ENCODE data around the gene ARHGEF37.
"Not testable (repeated sequence)": the region's sequence is repeated elsewhere in the genome, so short reads cannot be mapped to it uniquely, and the experiment has no call there.

ARHGEF37 gene

DNA sequence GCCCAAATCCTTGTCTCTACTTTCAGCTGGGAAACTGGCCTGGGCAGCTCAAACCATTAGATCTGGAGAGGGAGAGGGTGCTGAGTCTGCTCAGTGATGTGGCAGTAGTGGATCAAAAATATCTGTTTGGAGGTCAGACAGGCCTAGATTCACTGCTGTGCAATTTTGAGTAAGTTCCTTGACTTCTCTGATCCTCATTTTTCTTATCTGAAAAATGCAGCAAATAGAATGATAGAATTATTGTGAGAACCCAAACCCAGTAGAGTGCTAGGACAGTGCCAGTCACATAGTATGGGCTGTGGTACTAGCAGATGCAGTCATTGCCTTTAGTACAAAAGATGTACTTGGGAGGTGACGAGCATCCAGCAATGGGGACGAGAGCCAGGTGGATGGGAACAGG, 50.2 kb downstream of the ARHGEF37 start:
- DNase-seq, result no peak

DNA sequence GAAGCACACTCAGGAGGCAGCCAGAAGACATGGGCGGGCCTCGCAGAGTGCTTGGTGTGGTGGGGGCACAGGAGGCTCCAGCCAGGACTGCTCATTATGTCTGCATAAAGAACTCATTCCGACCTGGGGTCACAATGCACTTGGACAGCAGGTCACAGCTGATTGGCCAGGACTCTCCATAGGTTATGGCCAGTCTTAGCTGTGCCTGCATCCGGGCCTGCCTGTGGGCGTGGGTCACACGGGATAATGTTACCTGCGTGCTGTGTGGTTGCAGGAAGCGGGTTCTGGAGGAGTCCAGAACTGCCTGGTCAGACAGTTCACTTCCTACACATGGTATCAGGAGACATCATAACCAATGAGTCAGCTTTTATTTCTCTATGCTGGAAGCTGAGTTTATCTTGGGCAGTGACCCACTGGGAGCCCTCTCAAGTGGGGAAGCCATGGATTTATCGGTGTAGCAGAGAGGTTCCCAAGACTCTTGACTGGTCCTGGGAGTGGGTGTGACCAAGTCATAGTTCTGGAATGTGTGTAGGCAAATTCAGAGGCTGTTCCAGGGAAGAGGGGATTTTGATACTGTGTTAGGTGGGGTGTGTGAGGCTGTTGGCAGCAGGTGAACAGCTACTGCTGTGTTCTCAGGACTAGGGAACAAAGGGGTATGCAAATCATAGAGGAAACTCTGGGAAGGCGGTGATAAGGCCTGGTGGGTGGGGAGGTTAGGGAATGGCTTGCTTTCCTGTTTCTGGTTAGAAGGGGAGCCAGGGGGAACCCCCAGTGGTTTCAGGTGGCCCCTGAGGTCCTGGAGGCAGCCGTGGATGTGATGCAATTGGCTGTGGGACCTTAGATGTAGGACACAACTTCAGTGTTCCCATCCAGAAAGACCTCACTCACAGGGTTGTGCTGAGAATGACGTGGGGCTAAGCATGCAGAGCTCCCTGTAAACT, 51.3 kb downstream of the ARHGEF37 start:
- DNase-seq, result no peak

DNA sequence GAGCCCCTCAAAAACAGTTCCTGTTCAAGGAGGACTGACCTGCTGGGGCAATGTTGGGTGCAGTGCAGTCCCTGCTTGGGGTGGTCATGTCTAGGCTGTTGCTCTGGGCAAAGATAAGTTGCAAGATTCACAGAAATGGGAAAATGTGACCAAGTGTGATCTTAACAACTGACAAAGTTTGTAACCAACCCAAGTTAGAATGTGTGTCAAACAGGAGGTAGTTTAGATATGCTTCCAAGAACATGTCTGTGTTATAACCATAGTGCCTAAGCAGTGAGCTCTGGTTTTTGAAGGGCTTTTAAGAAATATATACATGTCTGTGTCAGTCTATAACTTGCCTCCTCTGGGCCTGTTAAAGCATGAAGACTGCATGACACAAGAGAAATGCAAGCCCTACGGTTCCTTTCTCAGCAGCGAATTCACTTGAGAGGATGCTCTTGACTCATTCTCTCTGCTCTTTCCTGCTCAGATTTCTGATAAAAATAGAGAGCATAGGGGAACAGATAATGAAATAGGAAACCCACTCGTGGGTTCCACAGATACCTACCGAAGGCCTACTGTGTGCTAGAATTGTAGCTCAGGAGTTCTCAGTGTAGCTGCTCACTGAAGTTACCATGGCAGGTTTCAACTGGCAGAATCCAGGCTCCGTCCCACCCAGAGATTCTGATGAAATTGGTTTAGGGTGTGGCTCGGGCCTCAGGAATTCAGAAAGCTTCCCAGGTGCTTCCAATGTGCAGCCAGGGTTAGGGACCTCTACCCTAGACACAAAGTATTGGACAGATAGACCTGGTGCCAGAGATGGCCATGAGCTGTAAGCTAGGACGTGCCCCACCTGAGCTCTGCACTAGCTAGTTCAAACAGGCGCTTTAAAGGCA, 52.4 kb downstream of the ARHGEF37 start:
- no peak for DNase-seq

DNA sequence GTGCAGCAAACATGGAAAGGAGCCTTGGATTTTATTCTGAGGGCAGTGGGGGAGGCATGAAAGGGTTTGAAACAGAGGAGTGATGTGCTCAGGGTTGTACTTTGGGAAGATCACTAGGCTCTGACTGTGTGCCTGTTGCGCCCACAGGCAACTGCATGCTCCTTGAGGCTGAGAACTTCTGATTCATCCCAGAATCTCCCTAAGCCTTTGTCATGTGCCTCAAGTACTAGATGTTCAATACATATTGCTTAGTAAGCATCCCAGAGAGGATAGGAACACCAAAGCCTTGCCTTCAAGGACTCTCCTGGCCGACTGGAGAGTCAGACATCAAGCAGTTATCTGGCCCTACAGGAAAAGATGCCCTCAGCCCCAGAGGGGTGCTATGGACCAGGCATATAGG, 54.1 kb downstream of the ARHGEF37 start:
- no peak for DNase-seq

DNA sequence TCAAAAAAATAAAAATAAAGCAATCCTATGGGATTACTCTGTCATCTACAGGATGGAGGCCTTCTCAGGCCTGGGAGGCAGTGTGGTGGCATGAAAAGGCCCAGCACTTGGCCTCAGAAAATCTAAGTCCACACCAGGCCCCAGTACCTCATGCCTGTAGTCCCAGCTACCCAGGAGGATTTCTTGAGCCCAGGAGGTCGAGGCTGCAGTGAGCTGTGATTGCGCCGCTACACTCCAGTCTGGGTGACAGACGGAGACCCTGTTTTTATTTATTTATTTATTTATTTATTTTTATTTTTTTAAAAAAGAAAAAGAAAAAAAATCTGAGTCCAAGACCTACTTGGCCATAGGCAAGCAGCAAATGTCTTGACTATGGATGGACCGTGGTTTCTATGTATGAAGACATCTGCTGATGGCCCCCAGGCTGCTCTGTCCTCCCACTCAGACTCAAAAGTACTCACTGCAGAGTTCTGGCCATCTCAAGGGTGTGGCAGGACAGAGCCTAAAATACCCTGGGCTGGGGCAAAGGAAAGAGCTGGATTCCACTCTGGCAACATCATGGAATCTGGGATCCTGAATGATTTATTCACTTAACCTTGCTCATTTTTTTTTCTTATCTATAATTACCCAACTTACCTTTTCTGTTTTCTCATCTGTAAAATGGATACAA, 55.0 kb downstream of the ARHGEF37 start:
- no peak for DNase-seq

DNA sequence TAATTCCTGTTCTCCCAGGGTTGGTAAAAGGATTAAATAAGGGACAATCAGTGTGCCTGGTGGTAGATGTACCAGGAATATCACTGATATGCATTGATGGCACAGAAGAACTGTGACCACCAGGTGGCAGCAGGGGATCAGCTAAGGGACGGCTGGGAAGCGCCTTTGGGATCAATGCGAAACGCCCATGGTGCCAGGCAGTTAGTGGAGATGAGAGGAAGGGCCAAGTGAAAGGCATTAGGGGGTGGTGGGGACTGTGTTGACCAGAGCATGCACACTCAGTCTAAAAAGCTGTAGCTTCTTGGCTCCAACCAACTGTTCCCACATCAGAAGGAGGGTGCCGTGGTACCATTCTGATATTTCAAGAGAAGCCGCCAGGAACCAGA, 55.6 kb downstream of the ARHGEF37 start:
- DNase-seq, result no peak

DNA sequence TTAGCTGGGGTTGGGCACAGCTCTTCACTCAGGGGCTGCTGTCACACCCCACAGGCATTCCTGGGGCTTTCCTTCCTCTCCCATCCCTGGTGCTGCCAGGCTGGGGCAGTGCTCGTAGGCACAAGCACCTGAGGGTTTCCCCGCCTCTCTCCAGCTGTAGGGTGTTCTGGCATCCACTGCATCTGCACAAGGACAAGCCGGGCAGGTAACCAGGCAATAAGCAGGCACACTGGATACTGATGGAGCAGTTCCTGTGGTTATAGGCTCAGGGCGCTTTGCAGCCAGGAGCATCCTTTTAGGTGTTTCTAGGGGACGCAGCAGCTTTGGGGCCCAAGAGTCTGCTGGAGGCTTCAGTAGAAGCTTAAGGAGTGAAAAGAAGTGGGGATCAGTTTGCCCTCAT, 56.8 kb downstream of the ARHGEF37 start:
- DNase-seq, result no peak

DNA sequence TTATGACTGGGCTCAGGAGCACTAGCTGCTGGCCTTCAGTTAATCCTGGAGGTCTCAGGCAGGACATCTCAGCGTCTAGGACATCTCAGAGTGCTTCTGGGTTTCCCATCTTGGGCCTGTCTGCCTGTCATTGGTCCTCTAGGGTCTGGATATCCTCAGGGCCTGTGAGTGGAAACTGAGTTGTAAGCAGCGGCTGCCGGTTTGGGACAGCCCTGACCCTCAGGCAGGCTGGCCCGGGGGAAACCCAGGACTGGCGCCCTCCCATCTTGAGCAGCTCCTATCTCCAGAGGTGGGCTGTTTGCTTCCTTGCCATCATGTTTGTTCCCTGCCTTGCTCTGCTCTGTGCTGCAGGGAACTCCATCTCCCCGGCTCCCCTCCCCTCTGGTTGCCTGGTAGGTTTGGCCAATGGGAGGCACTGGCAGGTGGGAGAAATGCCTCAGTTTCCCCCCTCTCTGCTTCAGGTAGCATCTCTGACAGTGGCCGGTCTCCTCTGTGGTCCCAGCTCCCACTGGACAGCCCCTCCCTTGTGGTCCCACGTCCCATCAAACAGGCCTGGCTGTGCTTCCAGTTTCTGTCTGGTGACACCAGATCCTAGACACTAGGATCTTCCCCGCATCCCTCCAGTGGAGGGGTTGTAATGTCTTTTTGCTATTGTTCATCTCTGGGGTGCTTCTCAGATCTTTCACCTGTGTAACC, 57.4 kb downstream of the ARHGEF37 start:
- DNase-seq, result no peak

DNA sequence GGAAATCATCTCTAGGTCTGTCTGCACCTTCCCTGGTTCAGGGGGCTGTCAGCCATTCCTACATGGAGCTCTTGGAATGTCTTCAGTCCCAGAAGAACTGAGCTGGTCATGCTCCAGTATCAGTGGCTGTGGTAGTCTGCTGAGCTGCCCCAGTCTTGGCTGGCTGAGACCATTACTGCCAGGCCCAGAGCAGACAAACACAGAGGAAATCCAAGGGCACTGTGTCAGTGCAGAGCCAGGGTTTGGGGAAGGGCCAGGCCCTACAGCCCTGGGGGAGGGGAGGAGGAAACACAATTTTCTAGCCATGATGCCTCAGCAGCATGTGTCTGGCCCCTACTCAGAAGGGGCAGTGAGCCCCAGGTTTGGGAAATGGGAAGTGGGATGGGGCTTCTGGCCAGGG, 58.4 kb downstream of the ARHGEF37 start:
- DNase-seq, result no peak

DNA sequence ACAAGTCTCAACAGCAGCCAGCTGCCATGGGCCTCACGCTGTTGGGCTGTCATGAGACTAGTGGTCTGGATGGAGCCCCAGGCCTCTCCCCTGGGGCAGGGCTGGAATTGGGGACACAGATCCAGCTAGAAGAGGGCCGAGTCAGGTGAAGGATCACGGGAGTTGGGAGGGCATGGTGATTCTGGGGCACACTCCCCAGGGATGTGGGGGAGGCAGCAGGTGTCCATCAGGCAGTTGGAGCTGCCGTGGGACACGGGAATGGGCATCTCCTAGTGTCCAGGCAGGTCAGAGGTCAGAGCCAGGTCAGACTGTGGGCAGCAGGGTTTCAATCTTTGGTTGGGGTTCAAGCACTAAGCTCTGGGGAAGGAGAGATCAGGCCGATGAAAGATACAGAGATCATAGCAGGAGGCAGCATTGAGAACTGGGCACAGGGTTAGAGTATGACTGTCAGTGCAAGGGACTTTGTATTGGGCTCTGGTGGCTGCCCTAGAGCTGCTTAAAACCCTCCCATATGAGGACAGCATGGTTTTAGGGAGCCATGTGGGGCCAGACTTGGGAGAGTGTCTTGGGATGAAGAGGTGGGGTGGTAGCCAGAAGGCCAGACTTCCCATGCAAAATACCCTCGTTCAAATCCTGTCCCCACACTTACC, 59.2 kb downstream of the ARHGEF37 start:
- no peak for DNase-seq

DNA sequence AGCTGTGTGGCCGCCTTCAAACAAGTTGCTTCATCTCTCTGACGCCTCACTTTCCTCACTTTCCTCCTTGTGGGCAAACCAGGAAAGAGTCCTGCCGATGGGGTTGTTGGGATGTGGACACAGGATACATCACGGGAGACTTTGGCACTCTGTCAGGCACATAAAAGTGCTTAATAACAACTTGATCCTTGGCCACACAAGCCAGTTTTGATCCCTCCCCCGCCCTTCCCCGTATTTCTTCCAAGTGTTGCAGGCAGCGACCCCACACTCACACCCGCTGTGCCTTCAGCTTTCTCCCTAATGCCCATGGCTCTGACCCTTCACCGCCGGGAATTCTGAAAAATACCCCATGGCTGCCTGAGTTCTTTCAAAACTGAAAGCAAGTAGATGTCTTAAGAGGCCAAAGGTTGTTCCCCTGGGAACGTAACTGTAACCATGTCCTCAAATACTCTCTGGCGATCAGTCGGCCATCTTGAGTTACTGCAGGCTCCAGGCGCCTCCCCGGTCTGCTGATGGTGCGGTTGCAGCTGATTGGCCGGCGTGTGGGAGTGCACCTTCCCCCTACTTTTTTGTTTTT, 59.8 kb downstream of the ARHGEF37 start:
- no peak for DNase-seq

DNA sequence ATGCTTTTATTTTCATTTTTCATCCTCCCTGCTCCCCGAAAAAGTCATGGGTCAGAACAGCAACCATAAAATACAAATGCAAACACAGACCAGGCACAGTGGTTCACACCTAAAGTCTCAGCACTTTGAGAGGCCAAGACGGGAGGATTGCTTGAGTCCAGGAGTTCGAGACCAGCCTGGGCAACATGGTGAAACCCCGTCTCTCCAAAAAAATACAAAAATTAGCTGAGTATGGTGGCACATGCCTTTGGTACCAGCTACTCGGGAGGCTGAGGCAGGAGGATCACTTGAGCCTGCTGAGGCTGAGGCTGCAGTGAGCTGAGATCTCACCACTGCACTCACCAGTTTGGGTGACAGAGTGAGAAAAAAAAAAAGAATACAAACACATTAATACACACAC, 60.3 kb downstream of the ARHGEF37 start:
- no peak for DNase-seq

DNA sequence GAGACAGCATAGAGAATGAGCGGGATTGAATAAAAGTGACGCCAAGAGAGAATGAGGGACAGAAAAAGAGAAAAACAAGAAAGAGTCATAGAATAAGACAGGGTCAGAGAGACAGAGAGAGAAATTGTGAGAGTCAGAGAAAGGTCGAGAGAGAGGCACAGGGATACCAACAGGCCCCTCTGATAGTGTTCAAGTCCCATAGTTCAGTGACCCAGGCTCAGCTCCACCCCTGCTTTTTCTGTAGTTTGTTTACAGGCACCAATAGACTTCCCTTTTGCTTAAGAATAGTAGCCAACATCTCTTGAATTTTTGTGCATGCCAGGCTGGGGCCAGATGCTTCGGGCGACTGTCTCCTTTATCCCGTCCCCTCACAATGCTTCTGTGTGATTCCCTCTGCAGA, 62.5 kb downstream of the ARHGEF37 start:
- DNase-seq, result no peak

DNA sequence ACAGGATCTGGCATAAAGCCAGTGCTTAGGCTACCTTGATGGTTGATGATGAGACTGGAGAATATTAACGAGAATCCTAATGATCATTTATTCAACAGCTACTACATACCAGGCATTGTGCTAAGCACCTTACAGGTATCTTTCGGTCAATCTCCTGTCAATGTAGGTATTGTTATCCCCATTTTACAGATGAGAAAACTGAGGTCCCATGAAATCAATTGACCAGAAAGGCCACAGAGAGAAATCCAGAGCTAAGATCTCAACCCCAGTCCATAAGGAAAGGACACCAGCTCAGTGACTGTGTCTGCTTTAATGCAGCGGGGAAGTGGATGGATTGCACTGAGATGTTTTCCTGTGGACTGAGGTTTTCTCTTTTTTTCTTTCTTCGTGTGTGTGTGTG, 63.3 kb downstream of the ARHGEF37 start:
- DNase-seq, result no peak

DNA sequence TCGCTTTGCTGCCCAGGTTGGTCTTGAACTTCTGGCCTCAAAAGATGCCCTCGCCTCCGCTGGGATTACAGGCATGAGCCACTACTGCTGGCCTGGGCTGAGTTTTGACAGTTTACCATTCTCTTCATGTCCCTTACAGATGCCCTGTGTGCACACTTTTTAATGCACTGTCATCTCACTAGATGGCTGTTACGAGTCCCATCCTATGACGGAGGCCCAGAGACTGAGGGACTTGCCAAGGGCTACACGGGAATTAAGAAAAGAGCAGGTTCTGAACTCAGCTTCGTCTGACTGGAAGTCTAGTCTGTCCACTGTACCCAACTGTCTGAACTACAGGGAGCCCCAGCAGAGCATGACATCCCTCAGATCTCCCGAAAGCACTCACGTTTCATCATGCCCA, 63.9 kb downstream of the ARHGEF37 start:
- no peak for DNase-seq

DNA sequence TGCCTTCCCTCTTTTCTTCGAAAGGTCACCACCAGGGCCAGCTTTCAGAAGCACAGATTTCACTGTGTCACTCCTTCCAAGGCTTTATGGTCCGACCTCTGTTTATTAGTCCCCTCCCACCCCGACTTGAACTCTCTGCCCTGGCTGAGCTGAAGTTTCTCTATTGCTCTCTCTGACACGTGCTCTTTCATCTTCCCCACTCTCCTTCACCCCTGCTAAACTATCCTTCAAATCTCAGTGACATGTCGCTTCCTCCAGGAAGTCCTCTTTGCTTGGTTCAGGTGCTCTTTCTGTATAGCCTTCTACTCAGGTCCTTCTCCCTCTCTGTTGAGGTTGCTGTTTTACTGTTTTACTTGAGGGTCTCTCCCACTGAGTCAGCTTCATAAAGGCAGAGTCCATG, 64.4 kb downstream of the ARHGEF37 start:
- DNase-seq, result no peak

DNA sequence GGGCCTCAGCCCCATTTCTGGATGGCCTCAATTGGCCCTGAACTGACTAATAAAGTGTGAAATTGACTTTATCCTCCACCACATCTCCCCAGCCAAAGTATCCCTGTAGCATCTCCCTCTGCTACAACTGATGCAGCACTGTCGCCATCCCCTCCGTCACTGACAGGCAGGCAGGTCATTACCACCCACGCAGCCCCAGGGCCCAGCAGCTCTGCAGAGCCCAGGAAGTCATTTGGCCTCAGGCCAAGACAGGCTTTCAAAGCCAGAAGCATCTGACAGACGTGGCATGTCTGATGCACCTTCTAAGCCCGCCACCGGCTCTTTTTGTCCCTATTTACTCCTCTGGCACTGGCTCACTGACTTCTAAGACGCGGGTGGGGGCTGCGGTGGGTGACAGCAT, 65.3 kb downstream of the ARHGEF37 start:
- DNase-seq, result peak; percentile 40

DNA sequence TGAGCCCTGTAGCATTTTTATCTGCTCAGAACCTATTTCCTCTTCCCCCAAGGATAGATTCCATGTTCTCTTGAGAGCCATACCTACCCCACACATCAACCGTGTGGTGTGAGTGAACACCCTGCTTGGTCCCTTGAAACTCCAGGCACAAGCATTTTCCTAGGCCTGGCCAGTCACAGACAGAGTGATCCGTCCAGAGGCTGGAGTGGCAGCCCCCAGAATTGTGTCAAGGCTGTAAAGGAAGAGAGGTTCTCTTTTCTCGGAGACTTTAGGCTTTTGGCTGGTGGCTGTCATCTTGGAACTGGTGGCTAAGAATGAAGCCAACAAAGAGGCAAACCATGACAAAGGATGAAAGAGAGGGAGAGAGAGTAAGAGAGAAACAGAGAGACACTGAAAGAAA, 66.0 kb downstream of the ARHGEF37 start:
- no peak for DNase-seq

DNA sequence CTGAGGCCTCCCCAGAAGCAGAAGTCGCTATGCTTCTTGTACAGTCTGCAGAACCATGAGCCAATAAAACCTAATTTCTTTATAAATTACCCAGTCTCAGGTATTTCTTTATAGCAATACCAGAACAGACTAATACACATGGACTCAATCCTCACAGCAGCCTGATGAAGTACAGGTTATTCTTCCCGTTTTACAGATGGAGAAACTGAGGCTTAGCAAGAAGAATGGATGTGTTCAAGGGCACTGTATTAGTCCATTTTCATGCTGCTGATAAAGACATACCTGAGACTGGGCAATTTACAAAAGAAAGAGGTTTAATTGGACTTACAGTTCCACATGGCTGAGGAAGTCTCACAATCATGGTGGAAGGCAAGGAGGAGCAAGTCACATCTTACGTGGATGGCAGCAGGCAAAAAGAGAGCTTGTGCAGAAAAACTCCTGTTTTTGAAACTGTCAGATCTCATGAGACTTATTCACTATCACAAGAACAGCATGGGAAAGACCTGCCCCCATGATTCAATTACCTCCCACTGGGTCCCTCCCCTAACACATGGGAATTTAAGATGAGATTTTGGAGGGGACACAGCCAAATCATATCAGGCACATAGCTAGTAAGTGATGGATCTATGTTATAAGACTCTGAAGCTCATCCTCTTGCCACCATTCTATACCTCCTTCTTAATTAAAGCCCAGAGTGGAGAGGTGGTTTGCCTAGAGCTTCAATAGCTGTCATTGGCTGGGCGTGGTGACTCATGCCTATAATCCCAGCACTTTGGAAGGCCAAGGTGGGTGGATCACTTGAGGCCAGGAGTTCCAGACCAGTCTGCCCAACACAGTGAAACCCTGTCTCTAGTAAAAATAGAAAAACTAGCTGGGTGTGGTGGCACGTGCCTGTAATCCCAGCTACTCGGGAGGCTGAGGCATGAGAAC, 67.4 kb downstream of the ARHGEF37 start:
- DNase-seq, result not testable (repeated sequence)

DNA sequence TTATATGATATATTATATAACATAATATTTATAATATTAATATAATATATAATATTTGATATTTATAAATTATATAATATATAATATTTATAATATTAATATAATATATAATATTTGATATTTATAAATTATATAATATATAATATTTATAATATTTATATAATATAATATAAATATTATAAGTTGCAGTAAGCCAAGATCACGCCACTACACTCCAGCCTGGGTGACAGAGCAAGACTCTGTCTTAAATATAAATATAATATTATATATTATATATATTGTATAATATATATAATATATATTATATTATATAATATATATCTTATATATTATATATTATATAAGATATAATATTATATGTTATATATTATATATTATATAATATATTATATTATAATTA, 68.4 kb downstream of the ARHGEF37 start:
- DNase-seq, result not testable (repeated sequence)

DNA sequence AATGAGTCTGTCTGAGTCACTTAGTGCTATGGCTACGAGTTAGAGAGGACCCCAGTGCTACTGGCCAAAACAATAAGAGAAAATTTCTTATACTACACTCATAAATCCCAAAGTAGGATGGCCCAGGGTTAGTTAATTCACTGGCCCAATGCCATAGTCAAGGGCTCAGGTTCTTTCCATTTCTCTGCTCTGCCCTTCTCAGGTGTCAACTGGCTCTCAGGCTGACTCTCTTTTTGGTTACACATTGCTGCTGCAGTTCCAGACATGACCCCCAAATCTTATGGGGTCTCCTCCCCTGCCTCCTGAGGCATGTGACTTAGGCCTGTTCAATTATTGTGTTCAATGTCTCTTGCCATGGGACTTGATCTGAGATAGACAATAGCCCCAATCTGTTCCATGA, 70.4 kb downstream of the ARHGEF37 start:
- no peak for DNase-seq
